Adipocyte (in vitro differentiated cells): ENCODE measurements around the gene AHNAK2.
"Not testable (repeated sequence)": the region's sequence is repeated elsewhere in the genome, so short reads cannot be mapped to it uniquely, and the experiment has no call there.

Source experiments
- DNase-seq: peaks from one replicate; pipeline ENCODE4 v3.0.0-alpha.2; 2015; ENCODE audit warnings: low read depth
- H3K27me3 ChIP-seq: replicated peaks from 2 replicates; pipeline ENCODE4 v1.7.0; 2013; ENCODE audit warnings: mild to moderate bottlenecking, low read length, moderate library complexity; ENCODE audit not compliant: control insufficient read depth, insufficient read depth
- H3K36me3 ChIP-seq: 2 replicates; pipeline ENCODE4 v1.7.0; 2013; ENCODE audit warnings: low read length, mild to moderate bottlenecking, moderate library complexity; ENCODE audit not compliant: control insufficient read depth, insufficient read depth, severe bottlenecking
- H3K4me1 ChIP-seq: 2 replicates; pipeline ENCODE4 v1.7.0; 2013; ENCODE audit warnings: mild to moderate bottlenecking, low read length, moderate library complexity; ENCODE audit not compliant: control insufficient read depth, insufficient read depth
- H3K4me3 ChIP-seq: 2 replicates; pipeline ENCODE4 v1.7.0; 2013; ENCODE audit warnings: mild to moderate bottlenecking, low read length, moderate library complexity
- H3K9ac ChIP-seq: 2 replicates; pipeline ENCODE4 v1.7.0; 2013; ENCODE audit warnings: mild to moderate bottlenecking, low read length, moderate library complexity
- H3K9me3 ChIP-seq: 2 replicates; pipeline ENCODE4 v1.7.0; 2013; ENCODE audit warnings: mild to moderate bottlenecking, low read length, moderate library complexity; ENCODE audit not compliant: control insufficient read depth

AHNAK2 gene

GRCh38 chr14:104953896-104954656 lies 24.1 kb downstream of the AHNAK2 start:
- peaks cover 38% of the 10 kb centered on the region for H3K36me3 ChIP-seq
- H3K9me3 ChIP-seq, result no peaks in the 10 kb centered on the region
- no peak overlapping the region for H3K9ac ChIP-seq
- H3K4me3 ChIP-seq, result no peak overlapping the region
- no peak for DNase-seq
- no peaks in the 10 kb centered on the region for H3K27me3 ChIP-seq
- H3K4me1 ChIP-seq, result no peaks in the 10 kb centered on the region

GRCh38 chr14:104953097-104953496 lies 25.1 kb downstream of the AHNAK2 start:
- Histone ChIP-seq H3K36me3 (peaks cover 38% of the 10 kb centered on the region), H3K9ac (no peak overlapping the region), H3K9me3 (no peaks in the 10 kb centered on the region), H3K4me3 (no peak overlapping the region), H3K4me1 (no peaks in the 10 kb centered on the region), H3K27me3 (no peaks in the 10 kb centered on the region)
- DNase-seq, result no peak

GRCh38 chr14:104951863-104952657 lies 26.1 kb downstream of the AHNAK2 start:
- H3K4me1 ChIP-seq, H3K9me3 ChIP-seq, H3K27me3 ChIP-seq, DNase-seq, H3K4me3 ChIP-seq, H3K9ac ChIP-seq: not testable (repeated sequence)
- H3K36me3 ChIP-seq, result peaks cover 37% of the 10 kb centered on the region

GRCh38 chr14:104950701-104951100 lies 27.5 kb downstream of the AHNAK2 start:
- not testable (repeated sequence) for H3K9me3 ChIP-seq, H3K27me3 ChIP-seq, H3K4me1 ChIP-seq, H3K4me3 ChIP-seq, DNase-seq, H3K9ac ChIP-seq
- peaks cover 25% of the 10 kb centered on the region for H3K36me3 ChIP-seq

DNA sequence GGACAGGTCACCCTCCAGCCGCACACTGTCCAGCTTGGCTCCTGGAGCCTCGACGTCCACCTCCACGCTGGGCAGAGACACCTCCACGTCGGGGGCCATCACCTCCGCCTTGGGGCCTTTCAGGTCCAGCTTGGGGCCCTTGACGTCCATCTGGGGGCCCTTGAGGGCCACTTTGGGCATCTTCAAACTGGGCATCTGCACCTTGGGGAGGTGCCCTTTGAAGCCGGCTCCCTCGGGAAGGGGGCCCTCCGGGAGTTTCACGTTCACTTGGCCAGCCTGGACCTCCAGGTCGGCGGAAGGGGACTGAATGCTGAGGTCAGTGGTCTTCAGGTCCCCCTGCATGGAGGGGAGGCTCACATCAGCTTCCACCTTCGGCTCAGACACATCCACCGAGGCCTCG lies 28.2 kb downstream of the AHNAK2 start:
- H3K4me3 ChIP-seq, result no peak overlapping the region
- H3K36me3 ChIP-seq, result peaks cover 18% of the 10 kb centered on the region
- H3K9me3 ChIP-seq, result no peaks in the 10 kb centered on the region
- no peak overlapping the region for H3K9ac ChIP-seq
- no peaks in the 10 kb centered on the region for H3K27me3 ChIP-seq
- no peaks in the 10 kb centered on the region for H3K4me1 ChIP-seq
- DNase-seq, result no peak

GRCh38 chr14:104949406-104949955 lies 28.7 kb downstream of the AHNAK2 start:
- not testable (repeated sequence) for H3K4me3 ChIP-seq, H3K9ac ChIP-seq, DNase-seq, H3K9me3 ChIP-seq, H3K27me3 ChIP-seq, H3K4me1 ChIP-seq
- peaks cover 13% of the 10 kb centered on the region for H3K36me3 ChIP-seq

GRCh38 chr14:104948736-104949031 lies 29.5 kb downstream of the AHNAK2 start:
- Histone ChIP-seq H3K36me3 (peaks cover 6% of the 10 kb centered on the region), H3K27me3 (no peaks in the 10 kb centered on the region), H3K9ac (no peak overlapping the region), H3K4me3 (no peak overlapping the region), H3K4me1 (no peaks in the 10 kb centered on the region), H3K9me3 (no peaks in the 10 kb centered on the region)
- no peak for DNase-seq

GRCh38 chr14:104947881-104948735 lies 30.1 kb downstream of the AHNAK2 start:
- H3K9ac ChIP-seq, H3K9me3 ChIP-seq, DNase-seq: not testable (repeated sequence)

DNA sequence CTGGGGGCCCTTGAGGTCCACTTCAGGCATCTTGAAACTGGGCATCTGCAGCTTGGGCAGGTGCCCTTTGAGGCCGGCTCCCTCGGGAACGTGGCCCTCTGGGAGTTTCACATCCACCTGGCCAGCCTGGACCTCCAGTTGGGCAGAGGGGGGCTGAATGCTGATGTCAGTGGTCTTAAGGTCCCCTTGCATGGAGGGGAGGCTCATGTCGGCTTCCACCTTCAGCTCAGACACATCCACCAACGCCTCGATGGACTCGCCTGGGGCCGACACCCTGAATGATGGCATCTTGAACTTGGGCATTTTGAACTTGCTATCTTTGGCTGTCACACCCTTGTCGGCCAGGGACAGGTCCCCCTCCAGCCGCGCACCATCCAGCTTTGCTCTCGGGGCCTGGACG lies 31.0 kb downstream of the AHNAK2 start:
- not testable (repeated sequence) for H3K9ac ChIP-seq, DNase-seq, H3K27me3 ChIP-seq, H3K4me3 ChIP-seq, H3K36me3 ChIP-seq, H3K4me1 ChIP-seq, H3K9me3 ChIP-seq

More at GRCh38 chr14:104947881-104948735, 30.1 kb downstream of the AHNAK2 start:
- not testable (repeated sequence) for H3K36me3 ChIP-seq, H3K27me3 ChIP-seq, H3K4me1 ChIP-seq, H3K4me3 ChIP-seq

GRCh38 chr14:104945986-104946965 lies 31.9 kb downstream of the AHNAK2 start:
- DNase-seq, H3K9ac ChIP-seq: not testable (repeated sequence)

More at GRCh38 chr14:104945986-104946965, 31.9 kb downstream of the AHNAK2 start:
- not testable (repeated sequence) for H3K4me3 ChIP-seq, H3K36me3 ChIP-seq, H3K27me3 ChIP-seq, H3K4me1 ChIP-seq, H3K9me3 ChIP-seq
